Liver (tissue), 4 donors: ENCODE data around the gene PPP2R2C. TPM values are rescaled to one million over a fixed set of nuclear protein-coding genes. Genes with fewer than 3 reads are reported as not detected.

Experiments
- polyA plus RNA-seq, 2 donors: library from polyadenylated mRNA; stranded (reverse) in 1 of 2; unstranded in 1 of 2; fragments of 200-250 nt in 1 of 2; fragments of >200 nt in 1 of 2; fragmentation: Nextera tagmentation in 1 of 2; extraction: Ambion mirVana in 1 of 2; gene quantifications; one replicate each; pipeline versions ENCODE4 v1.2.1 to v1.2.3, GENCODE V29; 2013 to 2015
- total RNA-seq, 2 donors: library from RNA; depleted of rRNA; stranded (reverse); fragments of >200 nt; gene quantifications; one replicate each; pipeline ENCODE4 v1.2.3, GENCODE V29; 2014
- donor health status: healthy.
- donor health status: healthy.
- donor health status: healthy.

The PPP2R2C gene
- total and polyA plus RNA-seq, 4 donors: under 0.01 to 0.01 TPM; not detected in 2

Other genes with a start within 250 kb of the PPP2R2C start
- 10 to 100 TPM; 12.8 to 13.2 TPM for gene WFS1, start 202.8 kb downstream of the PPP2R2C start, total RNA-seq
- 10 to 100 TPM in 1 of 2 donors, 1 to 10 TPM in 1; 6.0 to 23.9 TPM for gene WFS1, start 202.8 kb downstream of the PPP2R2C start, polyA plus RNA-seq
- gene MAN2B2, start 102.6 kb upstream of the PPP2R2C start, total RNA-seq: 10 to 100 TPM; 15.2 to 29.7 TPM
- 10 to 100 TPM; 14.7 to 29.7 TPM for gene MAN2B2, start 102.6 kb upstream of the PPP2R2C start, polyA plus RNA-seq
- 10 to 100 TPM; 78.5 to 87.3 TPM for gene MRFAP1, start 168.1 kb upstream of the PPP2R2C start, total RNA-seq
- 100 to 1,000 TPM; 121 to 176 TPM for gene MRFAP1, start 168.1 kb upstream of the PPP2R2C start, polyA plus RNA-seq
- gene S100P, start 221.3 kb upstream of the PPP2R2C start, total RNA-seq: 1 to 10 TPM in 1 of 2 donors, under 1 TPM in 1; 0.42 to 3.1 TPM
- gene S100P, start 221.3 kb upstream of the PPP2R2C start, polyA plus RNA-seq: 1 to 10 TPM; 1.7 to 2.9 TPM
- gene MRFAP1L1, start 237.3 kb upstream of the PPP2R2C start, total RNA-seq: 10 to 100 TPM; 30.2 to 41.8 TPM
- 10 to 100 TPM; 29.8 to 31.2 TPM for gene MRFAP1L1, start 237.3 kb upstream of the PPP2R2C start, polyA plus RNA-seq
- gene BLOC1S4, start 243.6 kb upstream of the PPP2R2C start, total RNA-seq: 1 to 10 TPM; 4.9 to 7.7 TPM
- gene BLOC1S4, start 243.6 kb upstream of the PPP2R2C start, polyA plus RNA-seq: 1 to 10 TPM; 5.0 to 5.8 TPM